ENCODE data around the gene HHATL. TPM values are rescaled to one million over a fixed set of nuclear protein-coding genes. Genes with fewer than 3 reads are reported as not detected.

HHATL gene
- total RNA-seq, 2 donors from 2014 or later = not detected

GRCh38 chr3:42697289-42698051, 5.1 kb downstream of the HHATL start:
- H3K9me3 ChIP-seq = no peaks in the 10 kb centered on the region
- H3K36me3 ChIP-seq = no peaks in the 10 kb centered on the region
- H3K27ac ChIP-seq = no peak overlapping the region
- no peak for ATAC-seq (ENCODE audit: insufficient number of reproducible peaks, low FRiP score, low read depth)
- no peak for DNase-seq (ENCODE audit: low spot score)
- H3K27me3 ChIP-seq (replicated peaks; ENCODE audit: insufficient read depth) = no peaks in the 10 kb centered on the region
- TF ChIP-seq CTCF (IDR thresholded peaks at IDR 0.05) = no peak
- H3K4me3 ChIP-seq = no peak overlapping the region
- peaks cover 0 to 16% of the 10 kb centered on the region in 2 donors for H3K4me1 ChIP-seq (ENCODE audit: control insufficient read depth in 1 of 2, low read depth in 2 of 2)

GRCh38 chr3:42696356-42697288, 6.0 kb downstream of the HHATL start:
- Histone ChIP-seq H3K27me3 (replicated peaks; ENCODE audit: insufficient read depth) (no peaks in the 10 kb centered on the region), H3K4me3 (no peak overlapping the region), H3K4me1 (ENCODE audit: control insufficient read depth in 1 of 2, low read depth in 2 of 2) (peaks cover 0 to 8% of the 10 kb centered on the region in 2 donors), H3K9me3 (no peaks in the 10 kb centered on the region), H3K36me3 (no peaks in the 10 kb centered on the region), H3K27ac (no peak overlapping the region)
- DNase-seq (ENCODE audit: low spot score) = no peak
- no peak for TF ChIP-seq CTCF (IDR thresholded peaks at IDR 0.05)
- ATAC-seq (ENCODE audit: insufficient number of reproducible peaks, low FRiP score, low read depth) = no peak

- no peak overlapping the region for H3K4me3 ChIP-seq
- no peaks in the 10 kb centered on the region for H3K27me3 ChIP-seq (replicated peaks; ENCODE audit: insufficient read depth)
- H3K36me3 ChIP-seq = no peaks in the 10 kb centered on the region
- no peaks in the 10 kb centered on the region for H3K9me3 ChIP-seq
- H3K27ac ChIP-seq = no peak overlapping the region
- no peaks in the 10 kb centered on the region for H3K4me1 ChIP-seq (ENCODE audit: control insufficient read depth in 1 of 2, low read depth in 2 of 2)
- DNase-seq (ENCODE audit: low spot score) (no peak), ATAC-seq (ENCODE audit: insufficient number of reproducible peaks, low FRiP score, low read depth) (no peak)
- TF ChIP-seq CTCF (IDR thresholded peaks at IDR 0.05) = no peak
Measured at GRCh38 chr3:42694366-42694765, 8.2 kb downstream of the HHATL start.

- DNase-seq (ENCODE audit: low spot score) (no peak), ATAC-seq (ENCODE audit: insufficient number of reproducible peaks, low FRiP score, low read depth) (no peak)
- Histone ChIP-seq H3K4me3 (no peak overlapping the region), H3K4me1 (ENCODE audit: control insufficient read depth in 1 of 2, low read depth in 2 of 2) (no peaks in the 10 kb centered on the region), H3K9me3 (no peaks in the 10 kb centered on the region), H3K27me3 (replicated peaks; ENCODE audit: insufficient read depth) (no peaks in the 10 kb centered on the region), H3K27ac (no peak overlapping the region), H3K36me3 (no peaks in the 10 kb centered on the region)
- no peak for TF ChIP-seq CTCF (IDR thresholded peaks at IDR 0.05)
Measured at GRCh38 chr3:42693530-42693930, 9.1 kb downstream of the HHATL start.
